ENCODE data around the gene FKBP7.

GRCh38 chr2:178527592-178527991 lies 49.2 kb upstream of the FKBP7 start:
- no peak for TF ChIP-seq CTCF (IDR thresholded peaks at IDR 0.05)
- TF ChIP-seq POLR2A (IDR thresholded peaks at IDR 0.05), result no peak

Measured in tibial nerve (tissue), 3 donors.